Measurements from ENCODE around the gene RAPGEF1. TPM values are rescaled to one million over a fixed set of nuclear protein-coding genes. Genes with fewer than 3 reads are reported as not detected.

Gene RAPGEF1
- total and polyA plus RNA-seq, 2 experiments from 2014 or later = 3.3 to 24.1 TPM

- no peaks in the 10 kb centered on the region for H3K9me3 ChIP-seq (ENCODE audit: low read depth)
- no peaks in the 10 kb centered on the region for H3K9me2 ChIP-seq (ENCODE audit: insufficient read depth)
- H3K27ac ChIP-seq = no peak overlapping the region
- no peak overlapping the region for H2AFZ ChIP-seq
- H3K4me1 ChIP-seq (ENCODE audit: insufficient read depth) = peaks cover 7% of the 10 kb centered on the region; the same call in 1 of the 2 replicates
- in situ Hi-C loops (cut with MboI) = loop anchor here (25.0 kb wide), 1 partner anchor 637 kb away; no protein-coding TSS in a partner anchor
- H3F3A ChIP-seq (ENCODE audit: insufficient read depth) = no peaks in the 10 kb centered on the region
- no peaks in the 10 kb centered on the region for H3K27me3 ChIP-seq (replicated peaks; ENCODE audit: insufficient read depth)
- WGBS, 2 experiments (ENCODE audit: low coverage in 1 of 2, low lambda C conversion rate in 2 of 2, missing lambda C conversion rate in 2 of 2) = 54 to 61% methylated on average over 13 of the region's 13 CpGs
- H3K4me2 ChIP-seq (ENCODE audit: unreplicated experiment) = no peak overlapping the region
- no peaks in the 10 kb centered on the region for H4K20me1 ChIP-seq (ENCODE audit: insufficient read depth)
- H3K36me3 ChIP-seq (ENCODE audit: low read depth) = no peaks in the 10 kb centered on the region
- no peaks in the 10 kb centered on the region for H3K79me2 ChIP-seq (ENCODE audit: insufficient read depth)
- TF ChIP-seq EZH2phosphoT487 (IDR thresholded peaks at IDR 0.05; ENCODE audit: insufficient read depth, low read depth) (no peak), EZH2 (IDR thresholded peaks at IDR 0.05; ENCODE audit: insufficient read depth, poor library complexity, severe bottlenecking) (no peak)
- H3K9ac ChIP-seq = no peak overlapping the region
- peak; percentile 38 for DNase-seq
- no peak overlapping the region for H3K4me3 ChIP-seq
Observed at GRCh38 chr9:131624636-131625507, 115.0 kb downstream of the RAPGEF1 start.

GRCh38 chr9:131623655-131624330 is 116.1 kb downstream of the RAPGEF1 start:
- Histone ChIP-seq H3K9me2 (ENCODE audit: insufficient read depth) (no peaks in the 10 kb centered on the region), H4K20me1 (ENCODE audit: insufficient read depth) (no peaks in the 10 kb centered on the region), H2AFZ (no peak overlapping the region), H3K79me2 (ENCODE audit: insufficient read depth) (no peaks in the 10 kb centered on the region), H3K4me3 (no peak overlapping the region), H3K9me3 (ENCODE audit: low read depth) (no peaks in the 10 kb centered on the region), H3K27me3 (replicated peaks; ENCODE audit: insufficient read depth) (no peaks in the 10 kb centered on the region), H3K36me3 (ENCODE audit: low read depth) (no peaks in the 10 kb centered on the region), H3F3A (ENCODE audit: insufficient read depth) (no peaks in the 10 kb centered on the region), H3K4me2 (ENCODE audit: unreplicated experiment) (no peak overlapping the region), H3K4me1 (ENCODE audit: insufficient read depth) (peaks cover 7% of the 10 kb centered on the region; the same call in 1 of the 2 replicates), H3K9ac (no peak overlapping the region), H3K27ac (no peak overlapping the region)
- DNase-seq = no peak
- WGBS, 2 experiments (ENCODE audit: low coverage in 1 of 2, low lambda C conversion rate in 2 of 2, missing lambda C conversion rate in 2 of 2) = 86 to 89% methylated on average over 14 of the region's 14 CpGs
- in situ Hi-C loops (cut with MboI) = loop anchor here (25.0 kb wide), 1 partner anchor 639 kb away; no protein-coding TSS in a partner anchor
- TF ChIP-seq EZH2 (IDR thresholded peaks at IDR 0.05; ENCODE audit: insufficient read depth, poor library complexity, severe bottlenecking) = no peak
- TF ChIP-seq EZH2phosphoT487 (IDR thresholded peaks at IDR 0.05; ENCODE audit: insufficient read depth, low read depth) = no peak

- no peaks in the 10 kb centered on the region for H3F3A ChIP-seq (ENCODE audit: insufficient read depth)
- no peaks in the 10 kb centered on the region for H3K36me3 ChIP-seq (ENCODE audit: low read depth)
- in situ Hi-C loops (cut with MboI) = loop anchor here (25.0 kb wide), 1 partner anchor 640 kb away; no protein-coding TSS in a partner anchor
Observed at GRCh38 chr9:131622523-131622922, 117.4 kb downstream of the RAPGEF1 start.

DNA sequence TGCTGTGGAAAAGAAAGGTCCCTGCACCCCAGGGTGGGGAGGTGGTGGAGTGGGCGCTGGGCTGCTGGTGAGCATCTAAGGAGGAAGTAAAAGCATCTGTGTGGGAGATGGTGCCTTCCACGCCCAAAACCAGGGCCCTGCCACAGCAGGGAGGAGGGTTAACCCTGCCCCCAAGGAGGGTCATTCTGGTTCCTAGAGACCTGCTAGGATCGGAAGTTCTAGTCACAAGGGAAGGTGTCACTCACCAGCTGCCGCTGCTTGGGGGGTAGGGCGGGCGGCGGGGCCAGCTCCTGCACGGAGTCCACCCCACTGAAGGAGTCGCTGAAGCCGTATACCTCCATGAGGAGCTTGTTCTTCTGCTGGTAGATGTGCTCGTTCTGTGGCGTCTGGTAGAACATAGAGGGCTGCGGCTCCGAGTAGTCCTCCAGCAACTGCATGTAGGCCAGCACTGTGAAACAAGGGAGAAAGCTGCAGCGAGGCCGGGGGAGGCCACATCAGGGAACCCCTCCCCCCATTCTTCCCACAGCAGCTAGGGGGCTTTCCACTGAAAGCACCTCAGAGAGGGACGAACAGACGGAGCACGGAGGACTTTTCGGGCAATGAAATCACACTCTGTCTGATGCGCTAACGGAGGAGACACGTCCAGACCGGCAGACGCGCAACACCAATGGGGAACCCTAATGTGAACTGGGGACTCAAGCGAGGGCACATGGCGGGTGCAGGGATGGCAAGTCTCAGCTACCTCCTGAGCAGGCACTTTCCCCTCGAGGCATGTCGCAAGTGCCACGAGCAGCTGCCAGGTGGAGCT is 118.1 kb downstream of the RAPGEF1 start:
- Histone ChIP-seq H3K36me3 (ENCODE audit: low read depth) (no peaks in the 10 kb centered on the region), H3K4me3 (no peak overlapping the region), H3K27me3 (replicated peaks; ENCODE audit: insufficient read depth) (no peaks in the 10 kb centered on the region), H3K9me2 (ENCODE audit: insufficient read depth) (no peaks in the 10 kb centered on the region), H3K9me3 (ENCODE audit: low read depth) (no peaks in the 10 kb centered on the region), H3K4me2 (ENCODE audit: unreplicated experiment) (no peak overlapping the region), H3K27ac (no peak overlapping the region), H3K4me1 (ENCODE audit: insufficient read depth) (no peaks in the 10 kb centered on the region), H2AFZ (no peak overlapping the region), H4K20me1 (ENCODE audit: insufficient read depth) (no peaks in the 10 kb centered on the region), H3F3A (ENCODE audit: insufficient read depth) (no peaks in the 10 kb centered on the region), H3K9ac (no peak overlapping the region), H3K79me2 (ENCODE audit: insufficient read depth) (no peaks in the 10 kb centered on the region)
- no peak for DNase-seq
- in situ Hi-C loops (cut with MboI) = loop anchor here (25.0 kb wide), 1 partner anchor 641 kb away; no protein-coding TSS in a partner anchor
- WGBS, 2 experiments (ENCODE audit: low coverage in 1 of 2, low lambda C conversion rate in 2 of 2, missing lambda C conversion rate in 2 of 2) = 91 to 92% methylated on average over 31 of the region's 31 CpGs
- TF ChIP-seq EZH2 (IDR thresholded peaks at IDR 0.05; ENCODE audit: insufficient read depth, poor library complexity, severe bottlenecking) (no peak), EZH2phosphoT487 (IDR thresholded peaks at IDR 0.05; ENCODE audit: insufficient read depth, low read depth) (no peak)

More at GRCh38 chr9:131622523-131622922, 117.4 kb downstream of the RAPGEF1 start:
- no peak overlapping the region for H3K4me3 ChIP-seq
- H3K9ac ChIP-seq = no peak overlapping the region
- H3K4me2 ChIP-seq (ENCODE audit: unreplicated experiment) = no peak overlapping the region
- 0 out of 2 replicates have a peak, but pooled peaks cover 3% of the 10 kb centered on the region for H3K4me1 ChIP-seq (ENCODE audit: insufficient read depth)
- no peak overlapping the region for H2AFZ ChIP-seq
- H3K9me3 ChIP-seq (ENCODE audit: low read depth) = no peaks in the 10 kb centered on the region
- H4K20me1 ChIP-seq (ENCODE audit: insufficient read depth) = no peaks in the 10 kb centered on the region
- no peak for DNase-seq
- 100% methylated on average over 4 of the region's 4 CpGs for WGBS, 2 experiments (ENCODE audit: low coverage in 1 of 2, low lambda C conversion rate in 2 of 2, missing lambda C conversion rate in 2 of 2)
- H3K79me2 ChIP-seq (ENCODE audit: insufficient read depth) = no peaks in the 10 kb centered on the region
- H3K27ac ChIP-seq = no peak overlapping the region
- no peaks in the 10 kb centered on the region for H3K9me2 ChIP-seq (ENCODE audit: insufficient read depth)
- no peaks in the 10 kb centered on the region for H3K27me3 ChIP-seq (replicated peaks; ENCODE audit: insufficient read depth)
- TF ChIP-seq EZH2phosphoT487 (IDR thresholded peaks at IDR 0.05; ENCODE audit: insufficient read depth, low read depth) (no peak), EZH2 (IDR thresholded peaks at IDR 0.05; ENCODE audit: insufficient read depth, poor library complexity, severe bottlenecking) (no peak)
